ENCODE measurements around the gene ARHGAP19. TPM values are rescaled to one million over a fixed set of nuclear protein-coding genes. Genes with fewer than 3 reads are reported as not detected.

The ARHGAP19 gene
- total RNA-seq, 2 donors from 2014 or later, result 26.8 to 47.6 TPM

DNA sequence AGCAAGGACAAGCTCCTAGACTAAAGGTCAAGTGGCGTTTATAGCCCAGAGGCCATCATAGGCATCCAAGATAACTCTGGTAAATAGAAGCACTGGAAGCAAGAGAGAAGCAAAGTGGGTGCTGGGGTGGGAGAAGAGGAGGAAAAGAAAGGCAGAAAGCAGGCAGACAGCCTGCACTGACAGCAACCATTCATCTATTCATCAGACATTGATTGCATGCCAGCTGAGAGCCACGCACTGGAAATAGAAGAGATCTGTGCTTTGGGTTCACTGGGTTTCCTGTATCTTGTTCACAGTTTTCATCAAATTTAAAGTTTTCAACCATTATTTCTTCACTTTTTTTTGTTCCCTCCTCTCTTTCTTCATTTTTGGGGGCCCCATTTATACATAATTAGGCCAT, 102.0 kb downstream of the ARHGAP19 start:
- peaks cover 11% of the 10 kb centered on the region for H3K4me1 ChIP-seq (ENCODE audit: control insufficient read depth, insufficient read depth, low read length)
- H3K27me3 Mint-ChIP-seq (ENCODE audit: insufficient read depth), result peaks cover 59% of the 10 kb centered on the region
- H3K36me3 ChIP-seq (ENCODE audit: control insufficient read depth, insufficient read depth, low read length), result no peaks in the 10 kb centered on the region
- no peaks in the 10 kb centered on the region for H3K9me3 Mint-ChIP-seq
- WGBS, 2 experiments (ENCODE audit: insufficient coverage in 1 of 2, insufficient read length in 1 of 2), result 84 to 94% methylated on average over 2 of the region's 2 CpGs
- H3K4me1 Mint-ChIP-seq, result peaks cover 10% of the 10 kb centered on the region
- H3K9me3 ChIP-seq (ENCODE audit: control insufficient read depth, low read length), result no peaks in the 10 kb centered on the region
- H3K27ac ChIP-seq (ENCODE audit: low read depth, low read length), result no peak overlapping the region
- no peak for DNase-seq
- no peak overlapping the region for H3K4me3 ChIP-seq (ENCODE audit: low read length)
- H3K27ac Mint-ChIP-seq, result no peak overlapping the region
- H3K9ac ChIP-seq (ENCODE audit: extremely low read depth, low read length, poor library complexity, severe bottlenecking), result no peak overlapping the region
- TF ChIP-seq, protein P1, sequence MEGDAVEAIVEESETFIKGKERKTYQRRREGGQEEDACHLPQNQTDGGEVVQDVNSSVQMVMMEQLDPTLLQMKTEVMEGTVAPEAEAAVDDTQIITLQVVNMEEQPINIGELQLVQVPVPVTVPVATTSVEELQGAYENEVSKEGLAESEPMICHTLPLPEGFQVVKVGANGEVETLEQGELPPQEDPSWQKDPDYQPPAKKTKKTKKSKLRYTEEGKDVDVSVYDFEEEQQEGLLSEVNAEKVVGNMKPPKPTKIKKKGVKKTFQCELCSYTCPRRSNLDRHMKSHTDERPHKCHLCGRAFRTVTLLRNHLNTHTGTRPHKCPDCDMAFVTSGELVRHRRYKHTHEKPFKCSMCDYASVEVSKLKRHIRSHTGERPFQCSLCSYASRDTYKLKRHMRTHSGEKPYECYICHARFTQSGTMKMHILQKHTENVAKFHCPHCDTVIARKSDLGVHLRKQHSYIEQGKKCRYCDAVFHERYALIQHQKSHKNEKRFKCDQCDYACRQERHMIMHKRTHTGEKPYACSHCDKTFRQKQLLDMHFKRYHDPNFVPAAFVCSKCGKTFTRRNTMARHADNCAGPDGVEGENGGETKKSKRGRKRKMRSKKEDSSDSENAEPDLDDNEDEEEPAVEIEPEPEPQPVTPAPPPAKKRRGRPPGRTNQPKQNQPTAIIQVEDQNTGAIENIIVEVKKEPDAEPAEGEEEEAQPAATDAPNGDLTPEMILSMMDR (conservative IDR thresholded peaks at IDR 0.05), result no peak
- H3K27me3 ChIP-seq (ENCODE audit: control insufficient read depth, insufficient read depth, low read length, poor library complexity, severe bottlenecking), result peaks cover 39% of the 10 kb centered on the region
- H3K4me3 Mint-ChIP-seq, result no peak overlapping the region
- H3K36me3 Mint-ChIP-seq (ENCODE audit: low read depth), result no peaks in the 10 kb centered on the region

DNA sequence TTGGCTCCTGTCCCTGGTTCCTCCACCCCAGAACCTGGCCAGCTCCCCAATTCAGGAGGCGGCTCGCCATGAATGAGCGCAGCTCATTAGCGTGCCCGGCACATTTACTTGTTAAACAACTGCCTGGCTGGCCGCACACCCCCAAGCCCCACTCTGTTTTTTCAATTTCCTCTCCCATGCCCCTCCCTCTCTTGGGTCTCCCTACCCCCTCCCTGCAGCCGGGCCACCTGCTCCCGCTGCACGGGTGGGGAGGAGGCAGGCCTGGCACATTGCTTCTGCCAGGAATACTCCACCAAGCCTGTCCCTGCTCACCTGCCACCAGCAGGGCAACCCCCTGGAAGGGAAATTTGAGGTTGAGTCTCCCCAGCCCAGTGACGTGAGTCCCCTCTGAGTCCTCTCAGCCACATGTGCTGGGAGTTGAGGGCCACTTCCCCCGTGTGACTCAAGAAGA, 104.2 kb downstream of the ARHGAP19 start:
- no peak overlapping the region for H3K4me3 Mint-ChIP-seq
- H3K27ac Mint-ChIP-seq, result no peak overlapping the region

DNA sequence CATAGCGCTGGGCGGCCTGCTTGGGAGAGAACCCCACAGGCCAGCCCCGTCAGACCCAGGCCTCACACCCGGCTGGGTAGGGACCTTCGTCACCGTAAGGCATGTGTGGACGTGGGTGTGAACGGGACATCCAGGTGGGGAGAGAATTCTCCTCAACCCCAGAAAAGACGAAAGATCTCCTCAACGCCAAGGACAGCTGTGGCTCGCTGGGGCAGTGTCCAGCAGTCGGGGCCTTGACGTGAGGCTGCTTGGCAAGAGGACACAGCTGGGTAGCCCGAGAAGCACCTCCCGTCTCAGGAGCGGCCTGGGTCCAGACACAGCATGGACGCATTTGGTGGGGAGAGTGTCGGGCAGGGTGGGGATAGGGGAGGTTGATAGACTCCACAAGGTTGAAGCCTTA, 105.5 kb downstream of the ARHGAP19 start:
- no peak for DNase-seq
- Mint-ChIP-seq H3K27ac (no peak overlapping the region), H3K36me3 (ENCODE audit: low read depth) (no peaks in the 10 kb centered on the region), H3K27me3 (ENCODE audit: insufficient read depth) (peaks cover 81% of the 10 kb centered on the region), H3K4me3 (no peak overlapping the region), H3K9me3 (no peaks in the 10 kb centered on the region), H3K4me1 (peaks cover 14% of the 10 kb centered on the region)
- no peaks in the 10 kb centered on the region for H3K36me3 ChIP-seq (ENCODE audit: control insufficient read depth, insufficient read depth, low read length)
- no peak overlapping the region for H3K4me3 ChIP-seq (ENCODE audit: low read length)
- 87 to 96% methylated on average over 13 to 18 of the region's 18 CpGs for WGBS, 2 experiments (ENCODE audit: insufficient coverage in 1 of 2, insufficient read length in 1 of 2)
- peaks cover 11% of the 10 kb centered on the region for H3K4me1 ChIP-seq (ENCODE audit: control insufficient read depth, insufficient read depth, low read length)
- no peak overlapping the region for H3K27ac ChIP-seq (ENCODE audit: low read depth, low read length)
- H3K27me3 ChIP-seq (ENCODE audit: control insufficient read depth, insufficient read depth, low read length, poor library complexity, severe bottlenecking), result peaks cover 65% of the 10 kb centered on the region
- TF ChIP-seq, protein P1 (conservative IDR thresholded peaks at IDR 0.05), result no peak
- no peak overlapping the region for H3K9ac ChIP-seq (ENCODE audit: extremely low read depth, low read length, poor library complexity, severe bottlenecking)
- H3K9me3 ChIP-seq (ENCODE audit: control insufficient read depth, low read length), result no peaks in the 10 kb centered on the region

More for the DNA sequence above, 104.2 kb downstream of the ARHGAP19 start:
- 66 to 83% methylated on average over 4 to 11 of the region's 11 CpGs for WGBS, 2 experiments (ENCODE audit: insufficient coverage in 1 of 2, insufficient read length in 1 of 2)
- H3K27me3 Mint-ChIP-seq (ENCODE audit: insufficient read depth), result peaks cover 72% of the 10 kb centered on the region
- no peak overlapping the region for H3K9ac ChIP-seq (ENCODE audit: extremely low read depth, low read length, poor library complexity, severe bottlenecking)
- H3K27ac ChIP-seq (ENCODE audit: low read depth, low read length), result no peak overlapping the region
- no peaks in the 10 kb centered on the region for H3K36me3 ChIP-seq (ENCODE audit: control insufficient read depth, insufficient read depth, low read length)
- H3K27me3 ChIP-seq (ENCODE audit: control insufficient read depth, insufficient read depth, low read length, poor library complexity, severe bottlenecking), result peaks cover 54% of the 10 kb centered on the region
- no peaks in the 10 kb centered on the region for H3K9me3 Mint-ChIP-seq
- no peaks in the 10 kb centered on the region for H3K36me3 Mint-ChIP-seq (ENCODE audit: low read depth)
- H3K9me3 ChIP-seq (ENCODE audit: control insufficient read depth, low read length), result no peaks in the 10 kb centered on the region
- peaks cover 14% of the 10 kb centered on the region for H3K4me1 Mint-ChIP-seq
- no peak overlapping the region for H3K4me3 ChIP-seq (ENCODE audit: low read length)
- peaks cover 11% of the 10 kb centered on the region for H3K4me1 ChIP-seq (ENCODE audit: control insufficient read depth, insufficient read depth, low read length)
- TF ChIP-seq, protein P1 (conservative IDR thresholded peaks at IDR 0.05), result no peak
- DNase-seq, result no peak

Measured in endodermal cell (in vitro differentiated cells).